Stimulated activated CD8-positive, alpha-beta memory T cell treated with anti-CD3 and anti-CD28 coated beads, Interleukin-15, amount 100 ng/mL, for 4 hours (primary cell): Measurements from ENCODE around the gene SLC7A7.
"Not testable (repeated sequence)": the region's sequence is repeated elsewhere in the genome, so short reads cannot be mapped to it uniquely, and the experiment has no call there.

ENCODE experiments used
- DNase-seq, 2 donors: peaks; one replicate each; pipeline ENCODE4 v3.0.0-alpha.2; 2020; ENCODE audit warnings: low read depth in 2 of 2

SLC7A7 gene

DNA sequence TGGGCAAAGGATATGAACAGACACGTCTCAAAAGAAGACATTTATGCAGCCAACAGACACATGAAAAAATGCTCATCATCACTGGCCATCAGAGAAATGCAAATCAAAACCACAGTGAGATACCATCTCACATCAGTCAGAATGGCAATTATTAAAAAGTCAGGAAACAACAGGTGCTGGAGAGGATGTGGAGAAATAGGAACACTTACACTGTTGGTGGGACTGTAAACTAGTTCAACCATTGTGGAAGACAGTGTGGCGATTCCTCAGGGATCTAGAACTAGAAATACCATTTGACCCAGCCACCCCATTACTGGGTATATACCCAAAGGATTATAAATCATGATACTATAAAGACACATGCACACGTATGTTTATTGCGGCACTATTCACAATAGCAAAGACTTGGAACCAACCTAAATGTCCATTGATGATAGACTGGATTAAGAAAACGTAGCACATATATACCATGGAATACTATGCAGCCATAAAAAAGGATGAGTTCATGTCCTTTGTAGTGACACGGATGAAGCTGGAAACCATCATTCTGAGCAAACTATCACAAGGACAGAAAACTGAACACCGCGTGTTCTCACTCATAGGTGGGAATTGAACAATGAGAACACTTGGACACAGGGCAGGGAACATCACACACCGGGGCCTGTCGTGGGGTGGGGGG lies 57.1 kb downstream of the SLC7A7 start:
- DNase-seq = not testable (repeated sequence)

DNA sequence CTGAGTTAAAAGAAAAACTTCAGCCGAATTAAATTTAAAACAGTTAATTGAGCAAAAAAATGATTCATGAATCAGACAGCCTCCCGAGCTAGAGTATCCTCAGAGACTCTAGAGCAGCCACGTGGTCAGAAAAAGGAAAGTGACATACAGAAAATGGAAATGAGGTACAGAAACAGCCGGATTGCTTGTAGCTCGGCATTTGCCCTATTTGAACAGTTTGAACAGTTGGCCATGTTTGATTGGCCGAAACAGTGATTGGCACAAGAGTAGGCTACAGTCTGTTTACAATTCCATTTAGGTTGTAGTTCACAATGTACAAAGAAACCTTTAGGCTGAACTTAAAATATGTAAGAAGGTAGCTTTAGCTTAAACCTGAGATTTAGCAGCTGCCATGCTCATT lies 61.6 kb downstream of the SLC7A7 start:
- no peak for DNase-seq

DNA sequence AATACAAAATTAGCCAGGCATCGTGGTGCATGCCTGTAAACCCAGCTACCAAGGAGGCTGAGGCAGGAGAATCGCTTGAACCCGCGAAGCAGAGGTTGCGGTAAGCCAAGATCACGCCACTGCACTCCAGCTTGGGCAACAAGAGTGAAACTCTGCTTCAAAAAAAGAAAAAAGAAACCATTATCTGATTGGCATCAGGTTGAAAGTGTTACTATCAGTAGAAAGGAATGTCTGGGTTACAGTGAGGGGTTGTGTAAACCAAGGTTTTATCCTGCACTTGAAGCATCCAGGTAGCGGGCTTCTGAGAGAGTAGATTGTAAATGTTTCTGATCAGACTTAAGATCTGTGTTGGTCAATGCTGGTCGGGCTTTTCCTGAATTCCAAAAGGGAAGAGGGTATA lies 62.8 kb downstream of the SLC7A7 start:
- no peak for DNase-seq

DNA sequence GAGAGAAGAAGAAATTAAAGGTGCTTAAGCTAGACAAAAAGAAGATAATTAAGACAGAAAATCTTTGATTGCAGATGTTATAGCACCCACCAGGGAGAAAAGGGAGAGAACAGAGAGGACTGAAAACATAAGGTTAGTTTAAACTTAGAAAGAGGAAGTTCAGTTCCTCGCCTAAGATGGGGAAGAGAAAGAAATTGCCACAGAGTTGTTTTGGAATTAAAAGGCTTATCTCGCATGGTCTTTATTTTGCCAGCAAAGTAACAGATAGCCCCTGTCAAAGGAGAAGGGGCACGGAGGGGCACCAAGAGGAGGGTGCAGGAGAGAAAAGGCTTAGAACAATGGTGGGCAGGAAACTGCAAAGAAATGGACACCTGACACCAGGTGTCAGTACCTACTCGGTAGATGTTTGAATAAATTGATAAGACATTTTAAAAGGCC lies 66.6 kb downstream of the SLC7A7 start:
- no peak for DNase-seq

DNA sequence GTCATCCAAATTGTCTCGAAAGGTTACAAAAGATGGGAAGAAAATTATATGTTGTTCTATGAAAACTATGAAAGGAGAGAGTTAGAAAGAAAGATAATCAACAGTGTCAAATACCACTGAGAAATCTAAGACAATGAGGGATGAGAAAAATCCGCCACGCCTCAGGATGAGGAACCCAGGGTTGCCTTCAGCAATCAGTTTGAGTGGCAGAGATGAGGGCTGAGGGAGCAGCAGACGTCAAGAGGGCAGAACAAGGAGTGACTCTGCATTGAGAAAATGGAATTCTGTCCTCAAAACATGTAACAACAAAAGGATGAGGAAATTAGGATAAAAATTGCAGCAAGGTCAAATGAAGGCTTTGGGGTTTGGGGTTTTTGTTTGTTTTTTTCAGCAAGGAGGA lies 67.0 kb downstream of the SLC7A7 start:
- DNase-seq = no peak

DNA sequence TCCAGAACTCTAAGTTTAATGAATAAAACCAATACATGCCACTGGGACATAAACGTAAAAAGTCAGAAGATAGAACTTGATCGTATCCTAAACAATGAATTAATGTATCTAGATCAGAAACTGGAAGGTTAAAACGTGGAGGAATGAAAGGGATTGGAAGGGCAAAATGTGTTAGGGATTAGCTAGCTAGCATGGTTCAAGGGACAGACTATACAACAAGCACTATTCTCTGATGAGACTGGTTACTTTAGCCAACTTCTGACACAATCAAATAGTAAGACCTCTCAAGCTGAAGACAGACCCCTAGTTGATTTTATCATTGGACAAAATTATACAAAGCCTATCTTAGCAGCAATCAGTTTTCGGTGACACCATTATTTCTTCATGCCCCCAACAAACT lies 67.5 kb downstream of the SLC7A7 start:
- no peak for DNase-seq

DNA sequence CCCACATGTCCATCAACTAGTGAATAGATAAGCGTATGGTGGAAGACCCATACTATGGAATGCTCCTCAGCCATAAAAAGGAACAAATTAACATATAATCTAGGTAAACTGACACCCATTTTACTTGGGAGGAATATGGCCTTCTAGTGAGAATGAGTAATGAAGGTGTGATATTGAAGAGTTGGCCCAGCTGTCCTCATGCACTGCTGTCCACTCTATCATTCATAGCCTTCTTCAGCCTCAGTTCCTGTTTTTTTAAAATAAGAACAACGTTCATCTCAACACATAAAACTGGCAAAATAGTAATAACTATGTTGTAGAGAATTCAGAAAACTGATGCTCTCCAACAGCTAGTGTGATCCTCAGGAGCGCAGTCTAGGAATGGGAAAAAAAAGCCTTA lies 75.2 kb downstream of the SLC7A7 start:
- no peak for DNase-seq

DNA sequence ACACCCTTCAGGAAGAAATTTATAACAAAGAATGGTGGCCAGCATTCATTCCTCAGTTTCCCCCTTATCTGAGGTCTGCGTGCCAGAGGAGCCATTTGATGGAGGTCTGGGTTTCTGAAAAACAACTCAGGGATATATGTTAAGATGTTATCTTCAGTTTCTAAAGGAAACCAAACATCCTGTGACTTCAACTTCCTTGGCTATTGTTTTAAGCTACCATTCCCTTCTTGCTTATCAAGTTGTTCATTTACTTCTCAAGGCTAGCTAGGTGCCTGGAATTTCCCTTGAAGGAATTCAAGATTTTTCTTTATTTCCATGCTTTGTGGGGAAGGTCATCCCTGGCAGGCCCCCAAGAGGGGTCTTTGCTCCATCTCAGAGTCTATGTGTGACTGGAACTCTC lies 75.8 kb downstream of the SLC7A7 start:
- DNase-seq = no peak

DNA sequence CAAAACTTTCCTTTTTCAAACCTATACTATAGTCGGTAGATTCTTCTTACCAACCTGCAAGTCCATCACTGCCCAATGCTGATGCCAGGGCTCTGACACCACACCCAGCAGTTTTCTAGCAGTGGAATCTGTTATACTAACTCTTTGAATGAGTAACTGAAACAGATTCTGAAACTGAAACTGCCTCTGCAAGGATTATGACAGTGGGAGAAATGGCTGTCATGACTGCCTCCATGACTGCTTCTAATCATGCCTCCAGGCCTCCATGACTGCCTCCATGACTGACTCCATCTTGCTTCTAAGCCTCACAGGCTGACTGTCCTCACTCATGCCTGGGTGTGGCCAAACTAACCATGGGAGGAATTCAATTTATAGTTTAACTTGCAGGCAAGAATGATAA lies 78.2 kb downstream of the SLC7A7 start:
- DNase-seq = no peak

DNA sequence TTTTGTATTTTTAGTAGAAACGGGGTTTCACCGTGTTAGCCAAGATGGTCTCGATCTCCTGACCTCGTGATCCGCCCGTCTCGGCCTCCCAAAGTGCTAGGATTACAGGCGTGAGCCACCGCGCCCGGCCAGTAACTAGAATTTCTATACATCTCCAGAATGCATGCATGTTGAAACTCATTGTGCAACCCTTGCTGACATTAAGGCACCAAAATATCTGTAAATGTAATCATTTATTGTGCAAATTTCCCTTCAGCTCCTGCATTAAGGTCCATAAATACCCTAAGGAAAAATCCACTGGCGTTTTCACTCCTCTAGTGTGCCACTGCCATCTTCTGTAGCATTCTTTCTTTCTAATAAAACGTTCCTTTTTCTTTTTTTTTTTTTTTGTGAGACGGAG lies 78.9 kb downstream of the SLC7A7 start:
- DNase-seq = not testable (repeated sequence)

DNA sequence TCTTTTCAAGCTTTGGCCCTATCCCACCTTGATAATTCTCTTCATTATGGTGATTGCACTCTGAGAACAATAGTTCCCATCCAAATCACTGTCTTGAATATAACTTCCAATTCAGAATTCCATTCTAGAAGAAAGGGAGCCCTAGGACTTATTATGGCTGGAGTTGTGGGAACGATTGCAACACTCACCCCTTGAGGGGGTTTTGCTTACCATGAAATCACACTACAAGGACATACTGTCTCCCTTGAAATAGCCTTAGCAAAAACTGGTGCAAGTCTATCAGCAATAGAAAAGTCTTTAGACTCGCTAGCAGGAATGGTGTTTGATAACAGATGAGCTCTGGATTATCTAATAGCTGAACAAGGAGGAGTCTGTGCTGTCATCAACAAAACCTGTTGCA lies 80.1 kb downstream of the SLC7A7 start:
- no peak for DNase-seq

DNA sequence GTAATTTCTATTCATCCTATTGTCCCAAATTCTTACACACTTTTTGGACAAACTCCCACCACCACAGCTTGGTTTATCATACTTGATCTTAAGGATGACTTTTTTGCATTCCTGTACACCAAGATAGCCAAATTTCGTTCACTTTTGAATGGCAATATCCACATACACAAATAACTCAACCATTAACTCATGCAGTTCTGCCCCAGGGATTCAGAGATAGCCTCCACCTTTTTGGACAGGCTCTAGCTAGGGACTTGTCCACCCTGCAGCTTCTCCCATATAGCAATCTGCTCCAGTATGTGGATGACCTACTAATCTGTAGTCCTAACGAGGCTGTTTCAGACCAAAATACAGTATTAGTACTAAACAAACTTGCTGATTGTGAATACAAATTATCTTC lies 81.4 kb downstream of the SLC7A7 start:
- DNase-seq = no peak

DNA sequence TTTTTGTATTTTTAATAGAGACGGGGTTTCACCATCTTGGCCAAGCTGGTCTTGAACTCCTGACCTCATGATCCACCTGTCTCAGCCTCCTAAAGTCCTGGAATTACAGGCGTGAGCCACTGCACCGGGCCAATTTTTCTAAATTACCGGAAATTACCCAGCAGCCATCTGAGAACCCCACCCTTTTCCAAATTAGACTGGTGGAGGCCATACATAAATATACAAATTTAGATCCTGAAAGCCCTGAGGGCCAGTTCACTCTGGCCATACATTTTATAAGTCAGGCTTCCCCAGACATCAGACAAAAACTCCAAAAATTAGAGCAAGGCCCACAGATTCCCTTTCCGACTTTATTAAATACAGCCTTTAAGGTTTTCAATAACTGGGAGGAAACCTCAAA lies 83.2 kb downstream of the SLC7A7 start:
- not testable (repeated sequence) for DNase-seq

DNA sequence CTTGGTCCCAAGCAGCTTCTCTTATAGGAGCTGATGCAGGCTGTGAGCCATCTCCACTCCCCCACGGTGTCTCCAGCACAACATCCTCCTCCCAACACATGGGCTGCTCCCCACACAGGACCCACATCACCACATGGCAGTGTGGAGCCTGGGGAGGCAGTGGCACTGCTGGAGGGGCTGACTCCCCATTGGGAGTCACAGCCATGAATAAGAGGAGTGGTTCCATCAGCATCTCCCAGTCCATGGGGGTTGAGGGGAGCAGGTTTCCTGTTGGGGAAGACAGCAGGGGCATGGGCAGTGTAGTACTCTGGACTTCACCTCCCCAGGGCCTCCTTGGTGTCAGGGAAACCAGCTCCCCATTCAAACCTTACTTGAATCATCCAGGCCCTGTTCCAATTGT lies 89.2 kb downstream of the SLC7A7 start:
- no peak for DNase-seq

DNA sequence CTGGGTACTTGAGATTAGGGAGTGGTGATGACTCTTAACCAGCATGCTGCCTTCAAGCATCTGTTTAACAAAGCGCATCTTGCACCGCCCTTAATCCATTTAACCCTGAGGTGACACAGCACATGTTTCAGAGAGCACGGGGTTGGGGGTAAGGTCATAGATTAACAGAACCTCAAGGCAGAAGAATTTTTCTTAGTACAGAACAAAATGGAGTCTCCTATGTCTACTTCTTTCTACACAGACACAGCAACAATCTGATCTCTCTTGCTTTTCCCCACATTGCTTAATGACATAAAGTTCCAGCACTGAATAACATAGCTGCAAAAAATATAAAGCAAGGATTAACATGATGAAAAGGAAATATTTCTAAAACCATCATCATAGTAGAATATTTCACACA lies 89.9 kb downstream of the SLC7A7 start:
- not testable (repeated sequence) for DNase-seq

DNA sequence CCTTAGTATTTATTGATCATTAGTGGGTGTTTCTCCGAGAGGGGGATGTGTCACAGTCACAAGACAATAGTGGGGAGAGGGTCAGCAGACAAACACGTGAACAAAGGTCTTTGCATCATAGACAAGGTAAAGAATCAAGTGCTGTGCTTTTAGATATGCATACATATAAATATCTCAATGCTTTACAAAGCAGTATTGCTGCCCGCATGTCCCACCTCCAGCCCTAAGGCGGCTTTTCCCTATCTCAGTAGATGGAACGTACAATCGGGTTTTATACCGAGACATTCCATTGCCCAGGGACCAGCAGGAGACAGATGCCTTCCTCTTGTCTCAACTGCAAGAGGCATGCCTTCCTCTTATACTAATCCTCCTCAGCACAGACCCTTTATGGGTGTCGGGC lies 90.4 kb downstream of the SLC7A7 start:
- DNase-seq = not testable (repeated sequence)

DNA sequence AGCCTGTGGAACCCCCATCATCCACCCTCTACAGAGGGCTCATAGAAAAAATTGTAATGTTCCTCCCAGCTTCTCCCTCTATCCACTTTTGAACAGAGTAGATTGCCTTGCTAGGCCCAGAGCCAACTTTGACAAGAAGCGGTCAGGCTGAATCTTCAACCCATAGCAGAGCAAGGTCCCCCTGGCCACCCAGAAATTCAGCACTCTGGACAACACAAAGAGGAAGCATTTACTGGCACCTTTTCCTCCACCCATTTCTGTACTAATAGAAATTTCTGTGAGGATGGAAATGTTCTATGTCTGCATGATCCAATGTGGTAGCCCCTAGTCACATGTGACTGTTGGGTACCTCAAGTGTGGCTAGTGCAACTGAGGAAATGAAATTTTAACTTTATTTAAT lies 91.4 kb downstream of the SLC7A7 start:
- no peak for DNase-seq
